GM18867 (cell line): ENCODE data around the gene MRPL48.
A peak's percentile ranks its signal among the peaks of the same experiment; 100 is the strongest.
"Not testable (repeated sequence)": the region's sequence is repeated elsewhere in the genome, so short reads cannot be mapped to it uniquely, and the experiment has no call there.

Source experiments
- ATAC-seq: cut with Tn5 transposase; IDR thresholded peaks from one replicate; pipeline ENCODE4 v1.9.1; 2021; ENCODE audit warnings: mild to moderate bottlenecking, moderate library complexity; ENCODE audit not compliant: unreplicated experiment

Gene MRPL48

DNA sequence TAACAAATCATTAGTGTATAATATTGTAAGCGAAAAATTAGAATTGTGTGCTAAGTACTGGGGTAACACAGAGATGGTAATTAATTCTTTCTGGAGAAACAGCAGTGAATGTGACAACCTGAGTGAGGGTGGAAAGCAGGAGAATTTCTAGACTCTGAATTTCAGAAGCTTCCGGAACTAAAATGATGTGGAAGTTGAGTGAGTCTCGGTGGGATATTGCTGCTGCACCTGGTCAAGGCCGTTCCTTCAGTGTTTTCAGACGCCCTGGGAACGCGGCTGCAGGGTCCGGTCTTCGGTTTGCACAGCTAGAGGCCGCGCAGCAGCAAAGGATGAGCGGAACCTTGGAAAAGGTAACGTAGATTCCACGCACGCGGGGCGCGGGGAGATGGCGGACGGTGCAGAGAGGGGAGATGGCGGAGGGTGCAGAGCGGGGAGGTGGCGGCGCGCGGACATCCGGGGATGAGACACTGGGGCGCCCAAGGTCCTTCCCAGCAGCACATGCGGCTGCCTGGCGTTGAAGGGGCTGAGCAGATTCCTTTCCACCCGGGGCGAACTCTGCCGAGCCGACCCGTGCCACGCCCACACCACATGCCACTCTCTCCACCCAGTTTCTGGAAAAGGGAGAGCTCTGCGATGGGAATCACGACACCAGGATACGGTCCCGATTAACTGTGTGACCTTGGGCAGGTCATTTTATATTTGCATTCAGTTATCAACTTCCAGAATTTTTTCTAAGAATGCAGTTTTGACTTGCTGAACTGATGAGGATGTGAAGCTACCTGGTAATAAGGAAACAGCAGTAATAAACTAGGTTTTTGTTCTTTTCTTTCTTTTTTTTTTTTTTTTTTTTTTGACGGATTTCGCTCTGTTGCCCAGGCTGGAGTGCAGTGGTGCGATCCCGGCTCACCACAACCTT is at the start of gene MRPL48:
Gene MRPL48, plus strand, starts transcription at position 232 of the 916 bp plus-strand sequence. Its CDS starts 98 bp downstream, at position 330.
- ATAC-seq: peak; percentile 95

DNA sequence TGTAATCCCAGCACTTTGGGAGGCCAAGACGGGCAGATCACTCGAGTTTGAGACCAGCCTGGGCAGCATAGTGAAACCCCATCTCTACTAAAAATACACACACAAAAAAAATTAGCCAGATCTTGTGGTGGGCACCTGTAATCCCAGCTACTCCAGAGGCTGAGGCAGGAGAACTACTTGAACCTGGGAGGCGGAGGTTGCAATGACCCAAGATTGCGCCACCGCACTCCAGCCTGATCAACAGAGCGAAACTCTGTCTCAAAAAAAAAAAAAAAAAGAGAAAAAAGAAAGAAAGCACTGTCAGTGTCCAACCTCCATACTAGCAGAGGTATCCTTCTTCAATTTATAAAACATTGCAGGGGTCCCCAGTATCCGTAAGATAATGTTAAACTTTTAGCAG is 44.6 kb upstream of the MRPL48 start:
- no peak for ATAC-seq

DNA sequence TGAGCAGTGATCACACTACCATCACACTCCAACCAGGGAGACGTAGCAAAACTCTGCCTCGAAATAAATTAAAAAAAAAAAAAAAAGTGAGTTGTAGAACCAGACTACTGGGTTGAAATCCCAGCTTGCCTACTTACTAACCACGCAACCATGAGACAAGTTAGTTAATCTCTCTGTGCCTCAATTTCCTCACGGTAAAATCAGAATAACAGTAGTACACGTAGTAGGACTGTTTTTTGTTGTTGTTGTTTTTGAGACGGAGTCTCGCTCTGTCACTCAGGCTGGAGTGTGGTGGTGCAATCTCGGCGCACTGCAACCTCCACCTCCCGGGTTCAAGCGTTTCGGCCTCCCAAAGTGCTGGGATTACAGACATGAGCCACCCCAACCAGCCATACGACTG is 41.0 kb upstream of the MRPL48 start:
- ATAC-seq: no peak

DNA sequence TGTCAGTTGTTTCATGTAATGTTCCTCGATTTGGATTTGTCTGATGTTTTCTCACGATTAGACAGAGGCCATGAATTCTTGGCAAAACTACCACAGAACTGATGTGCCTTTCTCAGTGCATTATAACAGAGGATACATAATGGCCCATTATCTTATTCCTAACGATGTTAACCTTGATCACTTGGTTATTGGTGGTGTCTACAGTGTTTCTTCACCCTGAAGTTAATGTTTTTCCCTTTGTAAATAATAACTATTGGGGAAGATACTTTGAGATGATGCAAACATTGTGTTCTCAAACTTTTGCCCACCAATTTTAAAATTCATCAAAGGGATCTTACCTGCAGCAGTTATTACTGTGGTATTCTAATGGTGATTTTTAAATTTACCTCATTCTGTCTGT is 39.9 kb upstream of the MRPL48 start:
- ATAC-seq: no peak

DNA sequence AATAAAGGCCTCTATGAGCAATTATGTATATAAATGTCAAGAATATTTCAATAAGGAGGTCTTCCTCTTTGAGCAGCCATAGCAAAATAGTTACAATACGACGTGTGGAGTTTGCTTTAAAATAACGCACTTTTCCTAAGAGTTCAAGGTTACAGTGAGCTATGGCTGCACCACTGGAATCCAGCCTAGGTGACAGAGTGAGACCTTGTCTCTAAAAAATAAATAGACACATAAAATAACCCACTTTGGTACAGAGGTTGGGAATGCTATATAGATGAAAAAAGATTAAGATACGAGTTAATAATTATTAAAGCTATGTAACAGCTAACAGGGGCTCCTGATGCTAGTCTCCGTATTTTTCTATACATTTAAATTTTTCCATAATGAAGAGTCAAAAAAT is 39.4 kb upstream of the MRPL48 start:
- no peak for ATAC-seq

DNA sequence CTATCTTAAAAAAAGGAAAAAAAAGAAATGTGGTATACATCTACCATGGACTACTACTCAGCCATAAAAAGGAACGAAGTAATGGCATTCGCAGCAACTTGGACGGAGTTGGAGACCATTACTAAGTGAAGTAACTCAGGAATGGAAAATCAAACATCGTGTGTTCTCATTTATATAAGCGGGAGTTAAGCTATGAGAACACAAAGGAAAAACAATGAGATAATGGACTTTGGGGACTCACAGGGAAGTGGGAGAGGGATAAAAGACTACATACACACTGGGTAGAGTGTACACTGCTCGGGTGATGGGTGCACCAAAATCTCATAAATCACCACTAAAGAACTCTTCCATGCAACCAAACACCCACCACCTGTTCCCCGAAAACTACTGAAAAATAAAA is 38.6 kb upstream of the MRPL48 start:
- no peak for ATAC-seq

DNA sequence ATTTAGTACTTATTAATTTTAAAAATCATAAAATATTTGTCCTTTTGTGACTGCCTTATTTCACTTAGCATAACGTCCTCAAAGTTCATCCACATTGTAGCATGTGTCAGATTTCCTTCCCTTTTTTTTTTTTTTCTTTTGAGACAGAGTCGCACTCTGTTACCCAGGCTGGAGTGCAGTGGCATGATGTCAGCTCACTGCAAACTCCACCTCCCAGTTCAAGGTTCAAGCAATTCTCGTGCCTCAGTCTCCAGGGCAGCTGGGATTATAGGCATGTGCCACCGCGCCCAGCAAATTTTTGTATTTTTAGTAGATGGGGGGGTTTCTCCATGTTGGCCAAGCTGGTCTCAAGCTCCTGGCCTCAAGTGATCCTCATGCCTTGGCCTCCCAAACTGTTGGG is 37.4 kb upstream of the MRPL48 start:
- ATAC-seq: no peak

DNA sequence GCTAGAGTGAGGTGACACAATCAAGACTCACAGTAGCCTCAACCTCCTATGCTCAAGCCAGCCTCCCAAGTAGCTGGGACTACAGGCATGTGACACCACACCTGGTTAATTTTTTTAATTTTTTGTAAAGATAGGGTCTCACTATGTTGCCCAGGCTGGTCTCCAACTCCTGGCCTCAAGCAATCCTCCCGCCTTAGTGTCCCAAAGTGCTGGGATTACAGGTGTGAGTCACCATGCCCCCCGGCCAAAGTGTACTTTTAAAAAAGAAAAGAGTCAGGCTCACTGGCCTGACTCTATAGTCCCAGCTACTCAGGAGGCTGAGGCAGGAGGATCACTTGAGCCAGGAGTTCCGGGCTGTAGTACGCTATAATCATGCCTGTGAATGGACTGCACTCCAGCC is 36.8 kb upstream of the MRPL48 start:
- ATAC-seq: not testable (repeated sequence)

DNA sequence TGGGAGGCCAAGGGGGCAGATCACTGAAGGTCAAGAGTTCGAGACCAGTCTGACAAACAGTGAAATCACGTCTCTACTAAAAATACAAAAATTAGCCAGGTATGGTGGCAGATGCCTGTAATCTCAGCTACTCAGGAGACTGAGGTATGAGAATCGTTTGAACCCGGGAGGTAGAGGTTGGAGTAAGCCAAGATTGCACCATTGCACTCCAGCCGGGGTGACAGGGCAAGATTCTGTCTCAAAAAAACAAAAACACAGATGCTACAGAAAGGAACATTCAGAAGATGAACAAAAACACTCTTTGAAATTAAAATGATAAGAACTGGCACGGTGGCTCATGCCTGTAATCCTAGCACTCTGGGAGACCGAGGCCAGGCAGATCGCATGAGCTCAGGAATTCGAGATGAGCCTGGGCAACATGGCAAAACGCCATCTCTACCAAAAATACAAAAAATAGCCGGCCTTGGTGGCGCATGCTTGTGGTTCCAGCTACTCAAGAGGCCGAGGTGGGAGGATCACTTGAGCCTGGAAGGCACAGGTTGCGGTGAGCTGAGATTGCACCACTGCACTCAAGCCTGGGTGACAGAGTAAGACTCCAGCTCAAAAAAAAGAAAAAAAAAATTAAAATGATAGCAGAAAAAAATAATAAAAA is 35.3 kb upstream of the MRPL48 start:
- ATAC-seq: no peak

DNA sequence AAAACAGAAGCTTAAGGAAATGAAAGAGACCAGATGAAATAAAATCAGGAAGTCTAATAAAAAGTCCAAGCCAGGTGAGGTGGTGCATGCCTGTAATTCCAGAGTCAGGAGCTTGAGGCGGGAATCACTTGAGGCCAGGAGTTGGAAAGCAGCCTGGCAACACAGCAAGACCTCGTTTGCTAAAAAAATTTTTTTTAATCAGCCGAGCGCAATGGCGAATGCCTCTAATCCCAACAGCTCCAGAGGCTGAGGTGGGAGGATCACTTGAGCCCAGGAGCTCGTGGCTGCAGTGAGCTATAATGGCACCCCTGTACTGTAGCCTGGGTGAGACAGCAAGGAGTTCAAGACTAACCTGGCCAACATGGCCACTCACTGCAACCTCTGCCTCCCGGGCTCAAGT is 34.8 kb upstream of the MRPL48 start:
- no peak for ATAC-seq

DNA sequence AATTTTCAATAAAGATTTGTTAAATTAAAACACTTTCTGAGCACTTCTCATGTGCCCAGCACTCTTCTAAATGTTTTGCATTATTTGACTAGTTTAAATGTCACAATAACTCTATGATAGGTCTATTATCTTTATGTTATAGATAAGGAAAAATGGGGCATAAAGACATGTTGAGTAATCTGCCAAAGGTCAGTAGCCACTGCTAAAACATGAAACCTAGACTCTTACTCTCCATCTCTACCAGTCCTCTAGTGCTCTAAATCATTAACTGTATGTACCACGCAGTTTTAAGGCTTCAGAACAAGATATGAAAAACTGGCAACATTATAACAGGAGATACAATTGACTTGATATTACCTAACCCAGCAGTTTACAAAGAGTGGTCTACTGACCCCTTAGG is 33.7 kb upstream of the MRPL48 start:
- ATAC-seq: no peak

DNA sequence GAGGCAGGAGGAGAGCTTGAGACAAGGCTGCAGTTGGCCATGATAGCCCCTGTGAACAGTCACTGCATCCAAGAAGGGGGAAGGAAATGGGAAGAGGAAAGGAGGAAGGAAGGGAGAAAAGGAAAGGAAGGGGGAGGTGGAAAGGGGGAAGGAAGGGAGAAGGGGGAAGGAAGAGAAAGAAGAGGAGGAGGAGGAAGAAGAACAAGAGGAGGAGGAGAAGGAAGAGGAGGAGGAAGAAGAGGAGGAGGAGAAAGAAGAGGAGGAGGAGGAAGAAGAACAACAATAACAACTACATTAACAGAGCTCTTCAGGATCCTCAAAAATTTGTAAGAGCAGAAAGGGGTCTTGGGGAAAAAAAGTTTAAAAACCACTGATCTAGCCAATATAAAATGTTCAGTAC is 32.0 kb upstream of the MRPL48 start:
- no peak for ATAC-seq

DNA sequence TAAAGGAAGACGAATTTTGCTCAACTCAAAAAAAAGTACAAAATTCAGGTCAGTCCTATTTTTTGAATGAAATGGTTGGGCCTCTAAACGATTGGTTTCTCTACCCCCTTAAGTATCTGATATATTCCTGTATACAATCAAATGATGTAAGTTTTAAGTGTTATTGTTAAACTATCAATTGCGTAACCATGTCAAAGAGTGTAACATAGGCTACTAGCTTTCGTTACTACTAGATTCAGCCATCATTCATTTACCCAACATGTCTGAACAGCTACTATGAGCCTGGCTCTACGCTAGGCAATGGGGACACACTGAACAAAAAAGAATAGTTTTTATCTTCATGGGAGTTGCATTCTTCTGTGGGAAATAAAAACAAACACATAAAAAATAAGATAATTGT is 30.1 kb upstream of the MRPL48 start:
- no peak for ATAC-seq

DNA sequence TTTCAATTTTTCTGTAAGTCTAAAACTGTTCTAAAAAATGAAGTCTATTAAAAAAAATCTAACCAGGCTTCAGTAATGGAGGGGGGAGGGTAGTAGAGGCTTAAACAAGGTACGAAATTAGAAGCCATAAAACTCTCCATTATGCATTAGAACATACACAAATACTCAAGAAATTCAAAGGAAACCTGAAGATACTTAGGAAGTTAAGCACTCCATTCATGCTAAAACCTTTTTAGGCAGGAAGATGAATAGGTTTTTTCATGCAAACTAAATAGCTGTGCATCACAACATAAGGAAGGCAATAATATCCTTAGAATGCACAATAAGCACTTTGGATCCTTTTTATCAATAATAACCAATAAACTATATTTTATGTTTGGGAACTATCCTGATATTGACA is 29.2 kb upstream of the MRPL48 start:
- no peak for ATAC-seq

DNA sequence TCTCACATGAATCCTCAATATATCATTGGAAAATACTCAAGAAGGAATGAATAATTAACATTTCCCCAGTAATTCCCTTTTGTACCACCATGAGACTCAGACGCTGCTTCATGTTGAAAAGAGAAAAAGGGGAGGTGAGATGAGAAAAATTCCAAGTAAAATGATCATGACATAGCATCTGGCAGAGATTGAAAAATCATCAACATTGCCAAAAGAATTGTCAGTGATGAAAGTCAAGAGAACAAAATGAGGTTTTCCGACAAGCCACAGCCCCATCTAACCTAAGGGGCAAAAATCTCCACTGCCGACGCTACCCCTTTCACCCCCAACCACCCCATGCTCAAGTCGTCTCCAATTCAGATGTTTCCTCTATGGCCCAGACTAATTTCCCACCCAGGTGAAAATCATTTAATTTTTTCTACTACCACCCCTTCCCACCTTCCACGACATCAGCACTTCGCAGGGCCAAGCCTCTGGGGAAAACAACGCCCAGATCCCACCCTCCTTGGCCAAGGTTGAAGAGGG is 28.0 kb upstream of the MRPL48 start:
- no peak for ATAC-seq

DNA sequence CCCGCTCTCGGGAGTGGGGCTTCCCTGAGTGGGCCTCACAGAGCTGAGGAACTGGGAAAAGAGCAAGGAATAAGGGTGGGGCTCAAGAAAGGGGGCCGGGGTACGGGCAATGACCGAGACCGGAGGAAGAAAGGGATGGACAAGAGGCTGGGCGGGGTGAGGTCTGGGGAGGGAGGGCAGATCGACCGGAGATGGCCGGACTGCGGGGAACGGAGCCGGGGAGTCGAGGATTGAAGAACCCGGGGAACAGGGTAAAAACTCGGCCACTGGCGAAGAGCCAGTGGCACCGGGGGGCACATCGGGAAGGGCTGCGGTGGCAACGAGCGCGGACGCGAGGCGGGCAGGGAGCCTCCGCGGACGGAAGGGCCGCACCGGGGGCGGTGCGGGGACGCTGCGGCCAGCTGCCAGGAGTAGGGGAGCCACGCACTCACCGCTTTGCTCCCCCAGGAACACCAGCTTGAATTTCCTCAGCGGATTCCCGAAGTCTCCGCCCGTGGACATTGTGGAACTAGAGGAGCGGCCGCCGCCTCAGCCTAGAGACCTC is 27.5 kb upstream of the MRPL48 start:
- no peak for ATAC-seq

DNA sequence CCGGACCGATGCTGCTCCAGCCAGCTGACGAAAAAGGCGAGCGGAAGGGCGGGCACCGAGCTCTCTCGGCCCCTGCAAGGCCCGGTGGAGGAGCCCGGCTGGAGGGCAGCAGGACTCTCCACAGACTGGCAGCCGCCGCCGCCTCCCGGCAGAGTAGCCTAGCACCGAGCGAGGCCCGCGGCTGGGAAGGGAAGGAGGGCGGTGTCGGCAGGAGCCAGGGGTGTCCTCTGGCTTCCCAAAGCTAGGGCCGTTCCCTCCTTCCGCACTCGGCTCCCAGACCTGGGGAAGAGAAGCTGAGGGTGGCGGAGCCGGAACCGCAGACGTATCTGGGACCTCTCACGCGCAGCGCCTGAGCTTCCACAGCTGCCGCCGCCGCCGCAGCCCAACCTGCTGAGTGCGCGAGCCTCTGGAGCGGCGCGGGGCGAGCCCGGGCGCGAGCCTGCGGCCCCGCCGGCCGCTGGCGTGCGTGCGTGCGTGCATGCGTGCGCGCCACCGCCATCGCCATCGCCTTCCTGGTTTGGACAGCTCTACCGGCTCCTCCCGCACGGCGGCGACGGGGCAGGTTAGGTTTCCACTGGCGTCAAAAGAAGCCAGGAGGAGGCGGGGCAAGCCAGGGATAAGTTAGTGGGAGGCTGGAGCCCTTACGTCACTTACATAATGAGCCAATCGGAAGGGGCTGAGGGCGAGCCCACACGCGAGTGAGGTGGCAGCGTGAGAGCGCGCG is 26.8 kb upstream of the MRPL48 start, which contains the start of gene RAB6A:
Gene RAB6A, minus strand, starts transcription at position 396 of the 724 bp plus-strand sequence. CDS start 439 bp downstream, outside the sequence.
- peak; percentile 89 for ATAC-seq

DNA sequence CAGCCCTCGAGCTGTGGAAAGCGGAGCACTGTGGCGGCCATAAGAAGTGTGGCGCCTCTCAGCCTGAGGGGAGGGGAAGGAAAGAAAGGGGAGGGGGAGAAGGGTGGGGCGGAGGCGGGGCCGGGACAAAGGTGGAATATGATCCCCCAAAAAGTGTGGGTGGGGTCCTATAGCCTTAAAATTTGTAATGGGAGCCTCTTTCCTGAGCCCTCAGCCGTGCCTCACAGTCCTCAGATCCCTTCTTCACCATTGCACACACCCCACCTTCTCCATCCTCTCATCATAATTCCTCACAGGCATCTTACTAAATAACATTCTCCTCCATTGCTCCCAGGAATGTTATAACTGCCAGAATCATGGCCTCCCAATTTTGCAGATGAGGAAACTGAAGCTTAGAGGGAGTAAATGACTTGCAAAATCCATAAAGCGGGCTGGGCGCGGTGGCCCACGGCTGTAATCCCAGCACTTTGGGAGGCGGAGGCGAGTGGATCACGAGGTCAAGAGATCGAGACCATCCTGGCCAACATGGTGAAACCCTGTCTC is 26.2 kb upstream of the MRPL48 start:
- no peak for ATAC-seq

DNA sequence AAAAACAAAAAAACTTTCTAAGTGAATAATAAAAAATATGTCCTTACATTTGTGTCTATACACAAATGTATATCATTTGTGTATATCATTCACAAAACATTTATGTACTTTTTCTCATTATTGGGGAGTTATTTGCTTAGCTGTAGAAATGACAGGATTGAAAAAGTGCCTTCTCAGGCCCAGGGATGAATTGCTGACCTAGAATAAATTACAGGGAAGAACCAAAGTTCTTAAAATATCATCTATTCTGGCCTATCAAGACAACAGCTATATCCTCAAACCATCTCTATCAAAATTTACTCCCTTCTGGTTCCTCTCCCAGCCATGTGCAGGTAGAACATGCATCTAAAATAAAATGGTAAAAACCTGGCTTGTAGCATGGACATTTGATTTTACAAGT is 24.9 kb upstream of the MRPL48 start:
- ATAC-seq: no peak

DNA sequence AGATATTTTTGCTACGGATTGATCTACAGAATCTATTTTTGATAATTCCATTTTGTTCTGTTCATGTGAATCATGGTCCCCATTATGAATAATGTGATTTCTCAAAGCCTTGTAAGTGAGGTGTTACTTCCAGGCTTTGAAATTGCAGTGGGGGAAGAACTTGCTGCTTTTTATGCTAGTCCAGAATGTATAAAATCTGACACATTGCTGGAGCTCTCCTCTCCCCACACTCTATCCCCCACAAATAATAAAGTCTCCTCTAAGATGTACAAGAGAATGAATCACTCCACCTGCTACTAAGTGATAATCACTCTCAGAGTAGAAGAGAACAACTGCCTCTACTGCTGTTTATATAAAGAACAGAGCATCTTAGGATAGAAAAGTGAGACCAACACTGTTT is 20.9 kb upstream of the MRPL48 start:
- ATAC-seq: no peak

DNA sequence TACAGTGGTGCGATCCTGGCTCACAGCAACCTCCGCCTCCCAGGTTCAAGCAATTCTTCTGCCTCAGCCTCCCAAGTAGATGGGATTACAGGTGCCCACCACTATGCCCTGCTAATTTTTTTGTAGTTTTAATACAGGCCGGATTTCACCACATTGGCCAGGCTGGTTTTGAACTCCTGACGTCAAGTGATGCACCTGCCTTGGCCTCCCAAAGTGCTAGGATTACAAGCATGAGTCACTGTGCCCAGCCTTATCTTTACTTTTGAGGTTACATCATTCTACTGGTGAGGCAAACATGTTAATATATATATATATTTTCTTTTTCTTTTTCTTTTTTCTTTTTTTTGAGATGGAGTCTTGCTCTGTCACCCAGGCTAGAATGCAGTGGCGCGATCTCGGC is 16.9 kb upstream of the MRPL48 start:
- not testable (repeated sequence) for ATAC-seq
